H1 (cell line): Measurements from ENCODE around the gene C12orf42. TPM values are rescaled to one million over a fixed set of nuclear protein-coding genes. Genes with fewer than 3 reads are reported as not detected.

Source experiments
- CTCF ChIA-PET: fragments of 300-600 bp; sonication (Branson Sonifier 250); formaldehyde crosslinking; loops from one replicate; lab custom pipeline; 2021; ENCODE audit not compliant: partially characterized antibody; lab: Charles Lee
- POLR2A ChIA-PET: fragments of 300-600 bp; sonication (Branson Sonifier 250); formaldehyde crosslinking; loops from one replicate; lab custom pipeline; 2021; ENCODE audit warnings: inconsistent platforms; ENCODE audit not compliant: partially characterized antibody; lab: Charles Lee
- DNase-seq, 2 experiments: peaks; one replicate each; pipeline versions ENCODE4 v3.0.0 to v3.0.0-alpha.2; 2010 to 2022; ENCODE audit warnings: low spot score in 2 of 2, low read depth in 1 of 2, mixed read lengths in 1 of 2
- FAIRE-seq: peaks from 2 replicates; lab custom pipeline; 2011; peaks lifted over from hg19 to GRCh38; lab: Jason Lieb, UNC
- H2AFZ ChIP-seq: 2 replicates; pipeline ENCODE4 v1.8.1; 2012; ENCODE audit warnings: low read length, inconsistent platforms
- H2AK5ac ChIP-seq: 2 replicates; pipeline ENCODE4 v1.6.1; 2013; ENCODE audit warnings: low read depth, low read length
- H2BK120ac ChIP-seq: replicated peaks from 2 replicates; pipeline ENCODE3; 2013; ENCODE audit warnings: low read depth, low read length, inconsistent platforms
- H2BK12ac ChIP-seq: 2 replicates; pipeline ENCODE4 v1.6.1; 2013; ENCODE audit warnings: low read depth, low read length
- H2BK15ac ChIP-seq: 2 replicates; pipeline ENCODE4 v1.6.1; 2013; ENCODE audit warnings: low read length
- H2BK20ac ChIP-seq: 2 replicates; pipeline ENCODE4 v1.6.1; 2013; ENCODE audit warnings: low read length
- H2BK5ac ChIP-seq: 2 replicates; pipeline ENCODE4 v1.6.1; 2013; ENCODE audit warnings: low read depth, low read length
- H3K14ac ChIP-seq: 2 replicates; pipeline ENCODE4 v1.6.1; 2013; ENCODE audit warnings: inconsistent platforms; ENCODE audit not compliant: insufficient read length
- H3K18ac ChIP-seq: 2 replicates; pipeline ENCODE4 v1.6.1; 2013; ENCODE audit warnings: low read length; ENCODE audit errors: extremely low read depth
- H3K23ac ChIP-seq: 2 replicates; pipeline ENCODE4 v1.6.1; 2013; ENCODE audit warnings: inconsistent platforms; ENCODE audit not compliant: insufficient read length
- H3K23me2 ChIP-seq: 2 replicates; pipeline ENCODE4 v1.6.1; 2013; ENCODE audit warnings: low read depth, low read length
- H3K27ac ChIP-seq: 2 replicates; pipeline ENCODE4 v1.6.1; 2011; ENCODE audit warnings: low read depth, low read length, inconsistent platforms
- H3K27me3 ChIP-seq, 4 experiments: replicated peaks in 1 of 4; 1 replicate in 1 of 4; 2 replicates in 3 of 4; pipeline versions ENCODE4 v1.6.1 to v1.8.1; 2011 to 2013; ENCODE audit warnings: low read length in 3 of 4, mild to moderate bottlenecking in 3 of 4, inconsistent platforms in 2 of 4, mixed read lengths in 2 of 4, moderate library complexity in 1 of 4; ENCODE audit not compliant: control insufficient read depth in 3 of 4, insufficient read depth in 3 of 4; ENCODE audit errors: extremely low read depth in 1 of 4
- H3K36me3 ChIP-seq, 4 experiments: 2 replicates each; pipeline versions ENCODE4 v1.6.1 to v1.8.1; 2011 to 2013; ENCODE audit warnings: mild to moderate bottlenecking in 4 of 4, low read length in 3 of 4, moderate library complexity in 2 of 4, control low read depth in 1 of 4, inconsistent platforms in 1 of 4; ENCODE audit not compliant: insufficient read depth in 4 of 4, control insufficient read depth in 2 of 4
- H3K4ac ChIP-seq: replicated peaks from 2 replicates; pipeline ENCODE3; 2013; ENCODE audit warnings: low read length, low read depth, mixed read lengths, inconsistent platforms; ENCODE audit not compliant: insufficient read length
- H3K4me1 ChIP-seq, 4 experiments: replicated peaks in 1 of 4; 1 replicate in 1 of 4; 2 replicates in 3 of 4; pipeline versions ENCODE4 v1.6.1 to v1.8.1; 2011 to 2013; ENCODE audit warnings: low read length in 3 of 4, inconsistent platforms in 2 of 4, mixed read lengths in 1 of 4; ENCODE audit not compliant: insufficient read depth in 4 of 4, control insufficient read depth in 3 of 4
- H3K4me2 ChIP-seq, 2 experiments: 2 replicates each; pipeline versions ENCODE4 v1.6.1 to v1.8.1; 2011 to 2013; ENCODE audit warnings: low read depth in 2 of 2, low read length in 2 of 2, control low read depth in 1 of 2, inconsistent platforms in 1 of 2, mild to moderate bottlenecking in 1 of 2; ENCODE audit not compliant: insufficient read depth in 1 of 2
- H3K4me3 ChIP-seq, 4 experiments: fragments of 200-600, 300-600 bp in 1 of 4; sonication (generic), shearing (Covaris generic), sonication (Bioruptor Twin) in 1 of 4; 2 replicates each; pipeline versions ENCODE4 v1.5.1 to v1.8.1; 2011 to 2016; ENCODE audit warnings: low read length in 4 of 4, low read depth in 3 of 4, control low read depth in 2 of 4, inconsistent platforms in 2 of 4, mild to moderate bottlenecking in 2 of 4, mixed read lengths in 1 of 4, moderate library complexity in 1 of 4; ENCODE audit not compliant: insufficient read depth in 2 of 4; ENCODE audit errors: extremely low read depth in 1 of 4
- H3K56ac ChIP-seq: replicated peaks from 2 replicates; pipeline ENCODE3; 2013; ENCODE audit warnings: low read depth, mild to moderate bottlenecking, mixed read lengths, low read length, inconsistent platforms; ENCODE audit not compliant: insufficient read length
- H3K79me1 ChIP-seq: 2 replicates; pipeline ENCODE4 v1.6.1; 2013; ENCODE audit warnings: low read depth, low read length, control low read depth
- H3K79me2 ChIP-seq, 2 experiments: 2 replicates each; pipeline versions ENCODE4 v1.6.1 to v1.8.1; 2012 to 2013; ENCODE audit warnings: low read length in 2 of 2, mild to moderate bottlenecking in 2 of 2, inconsistent platforms in 1 of 2; ENCODE audit not compliant: insufficient read depth in 2 of 2, control insufficient read depth in 1 of 2
- H3K9ac ChIP-seq, 4 experiments: replicated peaks in 1 of 4; 1 replicate in 1 of 4; 2 replicates in 3 of 4; pipeline versions ENCODE4 v1.6.1 to v1.8.1; 2011 to 2013; ENCODE audit warnings: low read depth in 3 of 4, low read length in 3 of 4, control low read depth in 2 of 4, mild to moderate bottlenecking in 2 of 4, moderate library complexity in 2 of 4, inconsistent platforms in 1 of 4; ENCODE audit errors: extremely low read depth in 1 of 4
- H3K9me3 ChIP-seq, 2 experiments: 2 replicates each; pipeline versions ENCODE4 v1.6.1 to v1.8.1; 2012 to 2013; ENCODE audit warnings: mild to moderate bottlenecking in 2 of 2, moderate library complexity in 2 of 2, control low read depth in 1 of 2, inconsistent platforms in 1 of 2, low read depth in 1 of 2, low read length in 1 of 2, mixed read lengths in 1 of 2; ENCODE audit not compliant: insufficient read depth in 2 of 2
- H4K20me1 ChIP-seq, 2 experiments: replicated peaks in 1 of 2; 2 replicates each; pipeline versions ENCODE3 to v1.8.1; 2011 to 2013; ENCODE audit warnings: inconsistent platforms in 2 of 2, low read length in 2 of 2, mild to moderate bottlenecking in 1 of 2; ENCODE audit not compliant: insufficient read depth in 2 of 2, control insufficient read depth in 1 of 2
- H4K5ac ChIP-seq: 2 replicates; pipeline ENCODE4 v1.6.1; 2013; ENCODE audit warnings: low read length, low read depth, mixed read lengths, inconsistent platforms; ENCODE audit not compliant: insufficient read length
- H4K8ac ChIP-seq: 2 replicates; pipeline ENCODE4 v1.8.0; 2013; ENCODE audit warnings: mild to moderate bottlenecking, moderate library complexity, low read length, inconsistent platforms; ENCODE audit not compliant: insufficient read depth; ENCODE audit errors: extremely low read depth
- H4K91ac ChIP-seq: replicated peaks from 2 replicates; pipeline ENCODE3; 2013; ENCODE audit warnings: low read length, mixed read lengths, inconsistent platforms; ENCODE audit not compliant: insufficient read length
- ASH2L ChIP-seq: fragments of 200-600, 300-600 bp; sonication (generic); IDR thresholded peaks from one replicate; pipeline ENCODE4 v1.7.1; 2017; ENCODE audit warnings: low read length
- BACH1 ChIP-seq: IDR thresholded peaks from 2 replicates; pipeline ENCODE4 v1.6.1; 2012; ENCODE audit warnings: low read length, improper control_type of control experiment
- CBX5 ChIP-seq: fragments of 300-800, 300-1000 bp; sonication (generic); IDR thresholded peaks from 2 replicates; pipeline ENCODE4 v1.7.1; 2016; ENCODE audit warnings: antibody characterized with exemption, low read length, low read depth
- JUN ChIP-seq: IDR thresholded peaks from 2 replicates; pipeline ENCODE4 v1.6.1; 2011; ENCODE audit warnings: low read depth, mild to moderate bottlenecking, improper control_type of control experiment, low read length
- POLR2AphosphoS5 ChIP-seq: IDR thresholded peaks from 2 replicates; pipeline ENCODE4 v1.6.1; 2011; ENCODE audit warnings: low read depth, low read length
- RNF2 ChIP-seq: fragments of 200-900, 300-1000 bp; sonication (generic); IDR thresholded peaks from 2 replicates; pipeline ENCODE4 v1.7.1; 2016; ENCODE audit warnings: borderline replicate concordance, low read depth, mild to moderate bottlenecking, antibody characterized with exemption, low read length; ENCODE audit not compliant: poor library complexity, severe bottlenecking; ENCODE audit errors: missing control alignments
- SAP30 ChIP-seq: fragments of 300-600 bp; sonication (generic); IDR thresholded peaks from 2 replicates; pipeline ENCODE4 v1.7.1; 2012; ENCODE audit warnings: low read length, moderate library complexity, mild to moderate bottlenecking, inconsistent platforms; ENCODE audit not compliant: insufficient read depth, insufficient replicate concordance
- SIRT6 ChIP-seq: IDR thresholded peaks from one replicate; pipeline ENCODE4 v1.7.1; 2012; ENCODE audit warnings: low read length, inconsistent platforms
- TCF12 ChIP-seq: IDR thresholded peaks from 2 replicates; pipeline ENCODE4 v1.6.1; 2011; ENCODE audit warnings: low read depth, mild to moderate bottlenecking, low read length
- ZNF274 ChIP-seq: IDR thresholded peaks from 2 replicates; pipeline ENCODE4 v1.7.0; 2012; ENCODE audit warnings: low read length, borderline replicate concordance; ENCODE audit errors: extremely low read depth
- whole genome bisulfite sequencing, 2 experiments: shearing (Covaris generic) in 1 of 2; methylation state at CpG; one replicate each; pipeline versions ENCODE4 v1.1.6 to v1.1.7; 2013 to 2015; ENCODE audit warnings: low lambda C conversion rate in 2 of 2, mixed read lengths in 2 of 2, inconsistent platforms in 1 of 2, low coverage in 1 of 2, missing lambda C conversion rate in 1 of 2; ENCODE audit not compliant: insufficient replicate concordance in 2 of 2, insufficient coverage in 1 of 2, insufficient read length in 1 of 2; ENCODE audit errors: extremely low coverage in 1 of 2, missing lambda C conversion rate in 1 of 2; 5-methylcytosine and 5-hydroxymethylcytosine counted together
- polyA plus RNA-seq, 7 experiments: library from polyadenylated mRNA; depleted of rRNA in 3 of 7; stranded (reverse) in 5 of 7; unstranded in 2 of 7; fragments of >200 nt in 5 of 7; fragments of 200-250 nt in 2 of 7; gene quantifications; 1 replicate in 5 of 7; 2 replicates in 1 of 7; 4 replicates in 1 of 7; pipeline versions ENCODE4 v1.2.1 to v1.2.3, GENCODE V29; 2011 to 2013; ENCODE audit warnings: missing spikeins in 2 of 7, mixed read lengths in 2 of 7
- total RNA-seq: library from RNA; stranded (reverse); fragmentation: NEBNext Ultra II Directional; extraction: Animal tissue kit (Norgen Biotek cat#: 25700); gene quantifications from 2 replicates; pipeline ENCODE4 v1.2.1, GENCODE V29; 2021
- TF ChIP-seq, protein P1 (sequence below): IDR thresholded peaks from 2 replicates; pipeline ENCODE4 v1.6.1; 2011; ENCODE audit warnings: low read length, improper control_type of control experiment
- TF ChIP-seq, protein P2 (sequence below): IDR thresholded peaks from 2 replicates; pipeline ENCODE4 v1.6.1; 2012; ENCODE audit warnings: low read length, inconsistent platforms

Gene C12orf42
- total and polyA plus RNA-seq, 2 of the 8 experiments (the other 6 are each of a cell fraction or from before 2014, with no cell fraction given): 0.05 TPM; not detected in 1

DNA sequence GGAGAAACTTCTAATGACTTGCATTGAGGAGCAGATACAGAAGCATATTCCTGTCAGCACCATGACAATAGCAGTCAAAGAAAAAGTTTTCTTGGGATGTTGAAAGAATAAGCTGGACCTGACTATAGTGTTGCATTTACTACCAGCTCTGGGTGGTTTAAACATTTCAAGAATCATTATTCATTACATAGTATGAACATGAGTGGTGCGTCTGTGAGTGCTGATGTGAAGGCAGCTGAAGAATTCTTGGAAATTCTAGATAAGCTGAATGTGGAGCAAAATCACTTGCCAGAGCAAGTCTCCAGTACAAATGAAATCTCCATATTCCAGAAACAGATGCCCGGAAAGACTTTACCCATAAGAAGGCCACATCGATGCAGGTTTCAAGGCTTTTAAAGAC is 46.3 kb upstream of the C12orf42 start:
- Histone ChIP-seq H3K79me1 (no peaks in the 10 kb centered on the region), H2BK12ac (no peak overlapping the region), H2BK5ac (no peak overlapping the region), H3K4me2 (no peak overlapping the region), H2AK5ac (no peak overlapping the region), H3K14ac (no peak overlapping the region), H3K4me3 (no peak overlapping the region), H3K79me2 (no peaks in the 10 kb centered on the region), H2BK20ac (no peak overlapping the region), H3K27ac (no peak overlapping the region), H3K27me3 (no peaks in the 10 kb centered on the region), H3K4me1 (no peaks in the 10 kb centered on the region), H2BK15ac (no peak overlapping the region), H3K23me2 (no peaks in the 10 kb centered on the region), H4K8ac (no peak overlapping the region), H3K4ac (no peak overlapping the region), H3K23ac (no peak overlapping the region), H3K56ac (no peak overlapping the region), H4K91ac (no peak overlapping the region), H2AFZ (no peak overlapping the region), H4K5ac (no peak overlapping the region), H3K36me3 (no peaks in the 10 kb centered on the region), H3K9ac (no peak overlapping the region), H2BK120ac (no peak overlapping the region), H3K9me3 (no peaks in the 10 kb centered on the region), H3K18ac (no peak overlapping the region), H4K20me1 (no peaks in the 10 kb centered on the region)
- ChIA-PET CTCF (interaction anchor here (1.3 to 1.9 kb wide), 4 partner anchors 592 to 659 kb away, joined by 3 to 6 read pairs (median 4); no protein-coding TSS in a partner anchor), POLR2A (no interaction called here)
- no peak for DNase-seq
- no peak for FAIRE-seq
- WGBS, 2 experiments: 95% methylated on average over 3 of the region's 3 CpGs; no CpG with 5 or more reads in 1 of the 2 experiments
- TF ChIP-seq, protein P1, sequence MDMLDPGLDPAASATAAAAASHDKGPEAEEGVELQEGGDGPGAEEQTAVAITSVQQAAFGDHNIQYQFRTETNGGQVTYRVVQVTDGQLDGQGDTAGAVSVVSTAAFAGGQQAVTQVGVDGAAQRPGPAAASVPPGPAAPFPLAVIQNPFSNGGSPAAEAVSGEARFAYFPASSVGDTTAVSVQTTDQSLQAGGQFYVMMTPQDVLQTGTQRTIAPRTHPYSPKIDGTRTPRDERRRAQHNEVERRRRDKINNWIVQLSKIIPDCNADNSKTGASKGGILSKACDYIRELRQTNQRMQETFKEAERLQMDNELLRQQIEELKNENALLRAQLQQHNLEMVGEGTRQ: no peak
- TF ChIP-seq ZNF274: no peak
- no peak for TF ChIP-seq BACH1
- TF ChIP-seq TCF12: no peak
- TF ChIP-seq JUN: no peak
- TF ChIP-seq, protein P2, sequence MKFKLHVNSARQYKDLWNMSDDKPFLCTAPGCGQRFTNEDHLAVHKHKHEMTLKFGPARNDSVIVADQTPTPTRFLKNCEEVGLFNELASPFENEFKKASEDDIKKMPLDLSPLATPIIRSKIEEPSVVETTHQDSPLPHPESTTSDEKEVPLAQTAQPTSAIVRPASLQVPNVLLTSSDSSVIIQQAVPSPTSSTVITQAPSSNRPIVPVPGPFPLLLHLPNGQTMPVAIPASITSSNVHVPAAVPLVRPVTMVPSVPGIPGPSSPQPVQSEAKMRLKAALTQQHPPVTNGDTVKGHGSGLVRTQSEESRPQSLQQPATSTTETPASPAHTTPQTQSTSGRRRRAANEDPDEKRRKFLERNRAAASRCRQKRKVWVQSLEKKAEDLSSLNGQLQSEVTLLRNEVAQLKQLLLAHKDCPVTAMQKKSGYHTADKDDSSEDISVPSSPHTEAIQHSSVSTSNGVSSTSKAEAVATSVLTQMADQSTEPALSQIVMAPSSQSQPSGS: no peak
- TF ChIP-seq RNF2: no peak
- no peak for TF ChIP-seq ASH2L
- no peak for TF ChIP-seq SIRT6
- TF ChIP-seq POLR2AphosphoS5: no peak
- no peak for TF ChIP-seq SAP30
- no peak for TF ChIP-seq CBX5
